ENCODE measurements around the gene ZACN. TPM values are rescaled to one million over a fixed set of nuclear protein-coding genes. Genes with fewer than 3 reads are reported as not detected.

ZACN gene
- polyA plus RNA-seq, 1 donor from 2014 or later, result not detected

DNA sequence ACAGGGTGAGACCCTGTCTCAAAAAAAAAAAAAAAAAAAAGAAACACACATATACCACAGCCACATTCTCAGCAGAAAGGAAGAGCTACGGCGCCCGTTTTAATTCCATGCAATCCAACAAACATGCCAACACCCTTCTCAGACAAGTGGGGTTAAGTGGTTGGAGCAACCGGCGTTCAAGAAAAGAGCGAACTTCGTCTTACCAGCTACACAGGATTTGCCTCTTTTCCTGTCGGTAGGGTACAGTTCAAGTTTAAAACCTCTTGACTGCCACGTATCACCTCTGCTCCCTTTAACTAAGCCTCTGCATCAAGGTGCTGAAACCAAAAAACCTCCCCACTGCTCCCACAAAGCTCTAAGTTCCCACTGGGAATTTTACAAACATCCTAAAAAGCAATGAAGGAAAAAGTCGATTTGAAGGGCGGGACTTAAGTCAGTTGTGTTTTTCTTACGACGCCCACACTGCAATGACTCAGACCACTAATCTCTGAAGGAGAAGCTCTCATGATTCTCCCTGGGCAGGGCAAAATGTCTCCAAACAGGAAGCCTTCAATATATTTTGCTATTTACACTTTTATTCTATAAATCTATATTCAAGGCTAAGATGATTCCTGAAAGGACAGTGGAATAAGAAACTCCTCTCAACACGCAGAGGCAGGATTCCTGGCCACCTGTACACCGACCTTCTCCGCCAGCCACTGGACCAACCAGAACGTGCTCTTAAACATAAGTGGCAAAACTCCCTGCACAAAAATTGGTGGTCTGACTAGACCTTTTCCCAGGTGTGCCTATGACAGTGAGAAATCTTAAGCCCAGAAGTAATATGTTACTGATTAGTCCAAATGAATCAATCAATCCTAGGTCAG lies 25.5 kb upstream of the ZACN start:
- H3K79me2 ChIP-seq (replicated peaks; ENCODE audit: insufficient read depth, low read length), result no peaks in the 10 kb centered on the region
- no peaks in the 10 kb centered on the region for H4K20me1 ChIP-seq (ENCODE audit: insufficient read depth)
- no peaks in the 10 kb centered on the region for H3F3A ChIP-seq (ENCODE audit: insufficient read depth, low read length, poor library complexity, severe bottlenecking)
- H3K36me3 ChIP-seq (ENCODE audit: insufficient read depth, low read length), result no peaks in the 10 kb centered on the region
- TF ChIP-seq RAD21 (conservative IDR thresholded peaks at IDR 0.05), result no peak
- TF ChIP-seq EP300 (conservative IDR thresholded peaks at IDR 0.05; ENCODE audit: poor library complexity, severe bottlenecking), result no peak
- no peak for TF ChIP-seq TAF1 (IDR thresholded peaks at IDR 0.05; ENCODE audit: low read depth)
- no peak for TF ChIP-seq SMC3 (conservative IDR thresholded peaks at IDR 0.05; ENCODE audit: poor library complexity)
- TF ChIP-seq, protein P1, sequence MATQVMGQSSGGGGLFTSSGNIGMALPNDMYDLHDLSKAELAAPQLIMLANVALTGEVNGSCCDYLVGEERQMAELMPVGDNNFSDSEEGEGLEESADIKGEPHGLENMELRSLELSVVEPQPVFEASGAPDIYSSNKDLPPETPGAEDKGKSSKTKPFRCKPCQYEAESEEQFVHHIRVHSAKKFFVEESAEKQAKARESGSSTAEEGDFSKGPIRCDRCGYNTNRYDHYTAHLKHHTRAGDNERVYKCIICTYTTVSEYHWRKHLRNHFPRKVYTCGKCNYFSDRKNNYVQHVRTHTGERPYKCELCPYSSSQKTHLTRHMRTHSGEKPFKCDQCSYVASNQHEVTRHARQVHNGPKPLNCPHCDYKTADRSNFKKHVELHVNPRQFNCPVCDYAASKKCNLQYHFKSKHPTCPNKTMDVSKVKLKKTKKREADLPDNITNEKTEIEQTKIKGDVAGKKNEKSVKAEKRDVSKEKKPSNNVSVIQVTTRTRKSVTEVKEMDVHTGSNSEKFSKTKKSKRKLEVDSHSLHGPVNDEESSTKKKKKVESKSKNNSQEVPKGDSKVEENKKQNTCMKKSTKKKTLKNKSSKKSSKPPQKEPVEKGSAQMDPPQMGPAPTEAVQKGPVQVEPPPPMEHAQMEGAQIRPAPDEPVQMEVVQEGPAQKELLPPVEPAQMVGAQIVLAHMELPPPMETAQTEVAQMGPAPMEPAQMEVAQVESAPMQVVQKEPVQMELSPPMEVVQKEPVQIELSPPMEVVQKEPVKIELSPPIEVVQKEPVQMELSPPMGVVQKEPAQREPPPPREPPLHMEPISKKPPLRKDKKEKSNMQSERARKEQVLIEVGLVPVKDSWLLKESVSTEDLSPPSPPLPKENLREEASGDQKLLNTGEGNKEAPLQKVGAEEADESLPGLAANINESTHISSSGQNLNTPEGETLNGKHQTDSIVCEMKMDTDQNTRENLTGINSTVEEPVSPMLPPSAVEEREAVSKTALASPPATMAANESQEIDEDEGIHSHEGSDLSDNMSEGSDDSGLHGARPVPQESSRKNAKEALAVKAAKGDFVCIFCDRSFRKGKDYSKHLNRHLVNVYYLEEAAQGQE (IDR thresholded peaks at IDR 0.05; ENCODE audit: borderline replicate concordance), result no peak
- TF ChIP-seq MXI1 (conservative IDR thresholded peaks at IDR 0.05; ENCODE audit: poor library complexity, severe bottlenecking), result no peak
- TF ChIP-seq EZH2 (IDR thresholded peaks at IDR 0.05; ENCODE audit: borderline replicate concordance, insufficient read depth, low read length, poor library complexity, severe bottlenecking), result no peak
- TF ChIP-seq, protein P2, sequence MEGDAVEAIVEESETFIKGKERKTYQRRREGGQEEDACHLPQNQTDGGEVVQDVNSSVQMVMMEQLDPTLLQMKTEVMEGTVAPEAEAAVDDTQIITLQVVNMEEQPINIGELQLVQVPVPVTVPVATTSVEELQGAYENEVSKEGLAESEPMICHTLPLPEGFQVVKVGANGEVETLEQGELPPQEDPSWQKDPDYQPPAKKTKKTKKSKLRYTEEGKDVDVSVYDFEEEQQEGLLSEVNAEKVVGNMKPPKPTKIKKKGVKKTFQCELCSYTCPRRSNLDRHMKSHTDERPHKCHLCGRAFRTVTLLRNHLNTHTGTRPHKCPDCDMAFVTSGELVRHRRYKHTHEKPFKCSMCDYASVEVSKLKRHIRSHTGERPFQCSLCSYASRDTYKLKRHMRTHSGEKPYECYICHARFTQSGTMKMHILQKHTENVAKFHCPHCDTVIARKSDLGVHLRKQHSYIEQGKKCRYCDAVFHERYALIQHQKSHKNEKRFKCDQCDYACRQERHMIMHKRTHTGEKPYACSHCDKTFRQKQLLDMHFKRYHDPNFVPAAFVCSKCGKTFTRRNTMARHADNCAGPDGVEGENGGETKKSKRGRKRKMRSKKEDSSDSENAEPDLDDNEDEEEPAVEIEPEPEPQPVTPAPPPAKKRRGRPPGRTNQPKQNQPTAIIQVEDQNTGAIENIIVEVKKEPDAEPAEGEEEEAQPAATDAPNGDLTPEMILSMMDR (IDR thresholded peaks at IDR 0.05; ENCODE audit: poor library complexity, severe bottlenecking), result no peak
- TF ChIP-seq POLR2AphosphoS5 (IDR thresholded peaks at IDR 0.05), result no peak
- H3K9me3 ChIP-seq (ENCODE audit: low read length), result no peaks in the 10 kb centered on the region
- no peak overlapping the region for H3K9ac ChIP-seq (ENCODE audit: low read length)
- no peak overlapping the region for H3K27ac ChIP-seq (ENCODE audit: low read length)
- no peak overlapping the region for H3K4me3 ChIP-seq (ENCODE audit: low read length)
- no peak overlapping the region for H3K4me2 ChIP-seq (ENCODE audit: low read length)
- no peak overlapping the region for H2AFZ ChIP-seq (ENCODE audit: low read depth, low read length)
- no peaks in the 10 kb centered on the region for H3K9me2 ChIP-seq (ENCODE audit: insufficient read depth, low read length)
- H3K27me3 ChIP-seq (ENCODE audit: insufficient read depth, low read depth, low read length), result no peaks in the 10 kb centered on the region

GRCh38 chr17:76054112-76054476 lies 24.9 kb upstream of the ZACN start:
- no peaks in the 10 kb centered on the region for H3F3A ChIP-seq (ENCODE audit: insufficient read depth, low read length, poor library complexity, severe bottlenecking)
- no peaks in the 10 kb centered on the region for H3K36me3 ChIP-seq (ENCODE audit: insufficient read depth, low read length)
- no peaks in the 10 kb centered on the region for H3K9me3 ChIP-seq (ENCODE audit: low read length)
- H3K27me3 ChIP-seq (ENCODE audit: insufficient read depth, low read depth, low read length), result no peaks in the 10 kb centered on the region
- no peaks in the 10 kb centered on the region for H3K9me2 ChIP-seq (ENCODE audit: insufficient read depth, low read length)
- H3K9ac ChIP-seq (ENCODE audit: low read length), result no peak overlapping the region
- H4K20me1 ChIP-seq (ENCODE audit: insufficient read depth), result no peaks in the 10 kb centered on the region
- H3K4me3 ChIP-seq (ENCODE audit: low read length), result no peak overlapping the region
- H3K79me2 ChIP-seq (replicated peaks; ENCODE audit: insufficient read depth, low read length), result no peaks in the 10 kb centered on the region
- H3K27ac ChIP-seq (ENCODE audit: low read length), result no peak overlapping the region
- H2AFZ ChIP-seq (ENCODE audit: low read depth, low read length), result no peak overlapping the region
- TF ChIP-seq TAF1 (IDR thresholded peaks at IDR 0.05; ENCODE audit: low read depth), result no peak
- TF ChIP-seq, protein P2 (IDR thresholded peaks at IDR 0.05; ENCODE audit: poor library complexity, severe bottlenecking), result no peak
- no peak for TF ChIP-seq EZH2 (IDR thresholded peaks at IDR 0.05; ENCODE audit: borderline replicate concordance, insufficient read depth, low read length, poor library complexity, severe bottlenecking)
- no peak for TF ChIP-seq MXI1 (conservative IDR thresholded peaks at IDR 0.05; ENCODE audit: poor library complexity, severe bottlenecking)
- no peak for TF ChIP-seq EP300 (conservative IDR thresholded peaks at IDR 0.05; ENCODE audit: poor library complexity, severe bottlenecking)
- no peak overlapping the region for H3K4me2 ChIP-seq (ENCODE audit: low read length)

Measured in neural cell (in vitro differentiated cells).